AML-193 (cell line): ENCODE data around the gene TCOF1.

ENCODE experiments used
- DNase-seq, 2 experiments: peaks; one replicate each; lab custom pipeline; 2025; lab: John Stamatoyannopoulos, UW

TCOF1 gene

DNA sequence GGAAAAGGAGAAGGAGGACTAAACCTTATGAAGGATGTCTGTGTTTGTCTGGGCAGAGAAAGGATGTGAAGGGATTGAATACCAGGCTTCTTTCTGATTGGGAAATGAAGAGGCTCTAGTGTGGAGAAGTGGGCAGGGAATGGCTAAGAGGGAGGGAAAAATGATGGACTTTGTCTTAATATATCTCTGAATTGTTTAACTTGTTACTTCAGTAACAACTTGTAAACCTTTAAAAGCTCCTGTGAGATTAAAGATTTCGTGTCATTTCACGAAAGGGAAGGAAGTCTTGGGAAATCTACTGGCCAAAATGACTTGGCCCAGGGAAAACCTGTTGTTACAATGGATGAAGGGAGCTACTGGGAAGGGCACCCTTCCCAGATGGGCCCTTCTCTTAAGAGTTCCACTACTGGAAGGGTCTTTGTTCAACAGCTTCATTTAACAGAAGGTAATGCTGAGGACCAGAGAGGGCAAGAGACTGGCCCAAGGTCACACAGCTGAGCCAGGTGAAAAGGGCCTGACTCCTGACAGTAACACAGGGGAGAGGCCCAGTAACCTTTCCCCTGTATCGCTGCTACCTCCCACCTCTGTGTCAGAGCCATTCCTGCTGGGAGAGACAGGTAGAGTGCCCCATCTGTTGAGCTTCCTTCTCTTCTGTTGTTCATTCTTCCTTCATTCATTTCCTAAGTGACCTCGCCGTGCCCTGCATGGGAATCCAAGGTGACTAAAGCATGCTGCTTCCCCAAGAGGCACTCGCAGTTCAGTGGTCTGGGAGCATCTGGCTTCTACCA lies 5.1 kb upstream of the TCOF1 start:
- DNase-seq, result no peak

DNA sequence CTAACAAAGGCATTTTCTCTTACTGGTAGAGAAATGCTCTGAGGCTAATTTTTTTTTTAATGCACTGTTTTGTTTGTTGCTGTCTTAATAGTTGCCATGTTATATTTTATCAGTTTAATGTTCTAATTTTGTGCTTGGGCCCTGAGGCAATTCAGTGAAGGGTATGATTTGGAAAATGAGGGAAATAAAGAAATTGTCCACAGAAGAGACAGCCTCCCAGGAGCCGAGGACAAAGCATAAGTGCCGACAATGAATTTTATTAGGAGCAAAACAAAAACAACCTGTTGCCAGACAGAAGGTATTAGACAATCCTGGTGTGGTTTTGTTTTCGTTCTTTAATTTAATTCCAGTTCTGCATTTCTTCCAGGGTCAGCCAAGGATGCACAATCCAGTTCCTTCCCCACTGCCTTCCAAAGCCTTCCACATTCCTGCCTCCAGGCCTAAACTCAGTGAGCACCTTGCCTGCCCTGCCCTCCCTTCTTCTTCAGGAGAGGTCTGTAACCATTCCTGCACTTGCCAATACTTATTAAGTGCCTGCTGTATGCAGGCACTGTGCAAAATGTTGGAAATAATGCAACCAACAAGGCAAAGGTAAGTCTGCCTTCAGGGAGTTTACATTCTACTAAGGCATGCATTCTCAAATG lies 4.3 kb upstream of the TCOF1 start:
- DNase-seq, result no peak

DNA sequence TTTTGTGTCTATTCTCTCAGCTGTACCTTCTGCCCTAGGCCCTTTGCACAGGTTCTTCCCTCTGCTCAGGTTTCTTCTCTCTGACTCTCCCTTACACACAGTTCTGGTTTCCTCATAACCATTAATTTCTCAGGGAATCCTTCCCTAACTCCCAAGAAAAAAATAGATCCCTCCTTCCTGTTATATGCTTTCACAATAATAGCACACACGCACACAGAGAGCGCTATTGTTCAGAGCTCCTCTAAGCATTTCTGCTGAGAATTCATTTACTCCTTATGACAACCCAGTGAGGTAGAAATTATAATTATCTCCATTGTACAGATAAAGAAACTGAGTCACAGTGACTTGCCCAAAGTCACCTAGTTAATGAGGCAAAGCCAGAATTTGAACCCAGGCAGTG lies 1.7 kb upstream of the TCOF1 start:
- DNase-seq, result no peak

DNA sequence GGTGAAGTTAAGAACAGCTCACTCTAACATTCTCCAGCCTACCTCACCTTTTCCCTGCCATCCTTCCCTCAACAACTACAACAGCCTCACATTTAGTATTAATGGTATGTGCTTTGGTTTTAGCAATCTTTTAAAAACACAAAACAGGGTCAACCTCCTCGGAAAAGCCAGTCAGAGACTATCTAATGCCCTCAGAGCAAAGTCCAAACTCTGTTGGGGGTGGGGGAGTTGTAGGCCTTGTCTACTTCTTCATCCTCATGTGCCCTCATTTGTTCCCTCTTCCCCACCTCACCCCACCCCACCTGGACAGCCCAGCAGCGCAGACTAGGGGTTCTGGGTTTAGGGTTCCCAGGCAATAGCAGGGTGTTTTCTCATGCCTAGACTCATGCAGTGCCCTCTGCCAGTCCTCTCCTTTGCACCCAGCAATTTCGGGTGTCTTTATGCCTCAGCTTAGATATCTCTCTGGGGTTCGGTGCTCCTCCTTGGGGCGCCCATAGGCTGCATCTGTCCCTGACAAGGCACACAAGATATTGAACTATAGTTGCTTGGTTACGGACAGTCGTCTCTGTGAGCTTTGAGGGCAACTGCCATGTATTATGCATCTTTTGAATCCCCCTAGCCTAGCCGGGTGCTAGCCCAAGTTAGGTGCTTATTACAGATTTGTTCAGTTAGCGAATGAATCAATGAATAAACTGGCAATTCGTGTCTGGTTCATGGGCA lies 762 bp upstream of the TCOF1 start:
- DNase-seq, result no peak

DNA sequence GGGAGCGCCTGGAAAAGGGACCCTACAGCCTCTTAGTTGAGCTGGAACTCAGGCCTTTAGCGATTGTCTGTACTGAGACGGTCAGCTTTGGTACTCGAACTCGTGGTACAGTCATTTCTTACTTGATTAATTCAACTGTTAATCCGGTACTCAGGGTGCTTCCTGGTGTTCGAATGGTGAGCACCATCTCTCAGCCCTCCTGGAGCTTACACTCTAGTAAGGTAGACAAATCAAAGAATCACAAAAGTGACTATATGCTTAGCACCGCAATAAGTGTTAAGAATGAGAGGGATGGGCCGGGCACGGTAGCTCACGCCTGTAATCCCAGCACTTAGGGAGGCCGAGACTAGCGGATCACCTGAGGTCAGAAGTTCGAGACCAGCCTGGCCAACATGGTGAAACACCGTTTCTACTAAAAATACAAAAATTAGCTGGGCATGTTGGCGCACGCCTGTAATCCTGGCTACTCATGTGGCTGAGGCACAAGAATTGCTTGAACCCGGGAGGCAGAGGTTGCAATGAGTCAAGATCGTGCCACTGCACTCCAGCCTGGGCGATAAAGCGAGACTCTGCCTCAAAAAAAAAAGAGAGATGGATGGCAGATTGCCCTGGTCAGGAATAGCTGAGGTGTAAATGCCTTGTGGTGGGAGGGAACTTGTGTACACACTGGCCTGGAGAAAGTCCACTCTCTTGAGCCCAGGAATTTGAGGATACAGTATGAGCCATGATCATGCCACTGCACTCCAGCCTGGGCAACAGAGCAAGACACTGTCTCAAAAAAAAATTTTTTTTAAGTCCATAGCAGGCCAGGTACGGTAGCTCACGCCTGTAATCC lies 981 bp downstream of the TCOF1 start:
- no peak for DNase-seq

DNA sequence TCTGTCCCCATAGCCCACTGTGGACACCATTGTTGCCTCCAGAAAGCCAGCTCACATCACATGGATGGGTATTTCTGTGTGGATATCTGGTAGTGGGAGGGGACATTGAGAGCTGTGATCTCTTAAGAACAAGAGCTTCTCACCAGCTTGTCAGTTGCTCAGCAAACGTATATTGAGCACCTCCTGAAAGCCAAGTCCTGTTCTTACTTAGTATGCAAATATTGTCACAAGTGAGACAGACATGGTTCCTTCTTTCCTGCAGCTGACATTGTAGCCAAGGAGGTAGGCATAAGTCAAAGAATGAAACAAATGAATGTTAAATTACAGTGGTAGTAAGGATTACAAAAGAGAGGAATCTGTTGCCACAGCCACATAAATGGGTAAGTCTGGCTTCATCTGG lies 3.8 kb downstream of the TCOF1 start:
- DNase-seq, result no peak

DNA sequence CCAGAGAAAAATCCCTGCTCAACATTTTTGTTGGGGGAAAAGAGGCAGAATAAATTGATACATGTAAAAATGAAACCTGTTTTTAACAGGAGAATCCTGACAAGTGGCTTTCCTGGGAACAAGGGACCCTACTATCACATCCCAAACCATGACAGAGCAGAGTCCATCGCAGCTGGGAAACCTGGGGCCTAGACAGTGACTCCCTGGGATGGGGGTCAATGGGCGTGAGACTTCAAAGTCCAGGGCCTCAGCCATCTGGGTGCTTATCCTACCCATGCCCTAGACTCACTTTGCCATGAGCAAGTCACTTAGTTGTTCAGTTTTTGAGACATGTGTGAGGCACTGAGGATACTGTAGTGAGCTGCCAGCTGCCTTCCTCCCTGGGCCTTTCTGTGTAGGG lies 5.7 kb downstream of the TCOF1 start:
- DNase-seq, result no peak

DNA sequence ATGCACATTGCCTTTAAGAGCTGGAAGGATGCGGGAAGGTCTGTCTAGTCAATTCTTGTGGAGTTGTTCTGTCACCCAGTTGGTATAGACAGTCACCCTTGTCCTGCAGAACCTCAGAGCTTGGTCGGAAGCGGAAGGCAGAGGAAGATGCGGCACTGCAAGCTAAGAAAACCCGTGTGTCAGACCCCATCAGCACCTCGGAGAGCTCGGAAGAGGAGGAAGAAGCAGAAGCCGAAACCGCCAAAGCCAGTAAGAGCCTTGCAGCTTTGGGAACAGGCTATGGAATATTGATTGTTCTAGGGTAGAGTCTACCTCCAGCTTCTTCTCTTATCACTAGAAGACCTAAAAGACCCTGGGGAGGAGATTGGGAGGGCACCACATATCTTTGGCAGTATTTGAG lies 6.5 kb downstream of the TCOF1 start:
- DNase-seq, result no peak

DNA sequence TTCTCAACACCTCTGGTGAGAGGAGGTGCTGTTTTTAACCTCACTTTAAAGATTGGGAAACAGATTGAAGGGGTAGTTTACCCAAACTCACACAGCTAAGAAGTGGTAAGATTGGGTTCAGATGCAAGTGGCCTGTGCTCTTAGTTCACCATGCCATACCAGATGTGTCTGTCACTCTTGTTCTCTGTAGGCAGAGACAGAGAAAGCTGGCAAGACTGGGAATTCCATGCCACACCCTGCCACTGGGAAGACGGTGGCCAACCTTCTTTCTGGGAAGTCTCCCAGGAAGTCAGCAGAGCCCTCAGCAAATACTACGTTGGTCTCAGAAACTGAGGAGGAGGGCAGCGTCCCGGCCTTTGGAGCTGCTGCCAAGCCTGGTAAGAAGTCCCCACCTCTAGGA lies 11.0 kb downstream of the TCOF1 start:
- DNase-seq, result no peak

DNA sequence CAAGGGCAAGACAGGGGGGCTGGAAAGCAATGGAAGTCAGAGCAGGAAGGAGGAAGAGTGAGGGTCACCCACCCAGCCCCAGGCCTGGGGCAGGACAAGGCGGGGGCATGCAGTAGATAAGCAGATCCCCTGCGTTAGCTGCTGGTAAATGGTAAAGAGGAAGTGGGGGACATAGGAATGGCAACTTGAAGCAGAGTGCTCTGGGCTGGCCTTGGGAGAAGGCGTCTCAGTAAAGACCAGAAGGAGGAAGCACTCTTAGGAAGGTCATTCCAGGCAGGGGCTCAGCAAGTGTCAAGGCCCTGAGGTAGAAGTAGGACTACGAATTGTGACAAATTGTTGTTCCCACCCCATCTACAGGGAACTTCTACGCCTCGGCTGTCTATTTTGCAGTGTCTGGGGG lies 15.1 kb downstream of the TCOF1 start:
- no peak for DNase-seq

DNA sequence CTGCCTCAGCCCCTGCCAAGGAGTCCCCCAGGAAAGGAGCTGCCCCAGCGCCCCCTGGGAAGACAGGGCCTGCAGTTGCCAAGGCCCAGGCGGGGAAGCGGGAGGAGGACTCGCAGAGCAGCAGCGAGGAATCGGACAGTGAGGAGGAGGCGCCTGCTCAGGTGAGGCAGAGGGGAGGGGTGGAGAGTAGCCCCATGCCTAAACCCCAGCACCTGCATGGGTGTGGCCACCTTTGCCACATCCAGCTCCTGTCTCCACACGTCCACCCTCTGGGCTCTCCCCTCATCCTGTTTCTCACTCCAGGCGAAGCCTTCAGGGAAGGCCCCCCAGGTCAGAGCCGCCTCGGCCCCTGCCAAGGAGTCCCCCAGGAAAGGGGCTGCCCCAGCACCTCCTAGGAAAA lies 17.2 kb downstream of the TCOF1 start:
- DNase-seq, result no peak

DNA sequence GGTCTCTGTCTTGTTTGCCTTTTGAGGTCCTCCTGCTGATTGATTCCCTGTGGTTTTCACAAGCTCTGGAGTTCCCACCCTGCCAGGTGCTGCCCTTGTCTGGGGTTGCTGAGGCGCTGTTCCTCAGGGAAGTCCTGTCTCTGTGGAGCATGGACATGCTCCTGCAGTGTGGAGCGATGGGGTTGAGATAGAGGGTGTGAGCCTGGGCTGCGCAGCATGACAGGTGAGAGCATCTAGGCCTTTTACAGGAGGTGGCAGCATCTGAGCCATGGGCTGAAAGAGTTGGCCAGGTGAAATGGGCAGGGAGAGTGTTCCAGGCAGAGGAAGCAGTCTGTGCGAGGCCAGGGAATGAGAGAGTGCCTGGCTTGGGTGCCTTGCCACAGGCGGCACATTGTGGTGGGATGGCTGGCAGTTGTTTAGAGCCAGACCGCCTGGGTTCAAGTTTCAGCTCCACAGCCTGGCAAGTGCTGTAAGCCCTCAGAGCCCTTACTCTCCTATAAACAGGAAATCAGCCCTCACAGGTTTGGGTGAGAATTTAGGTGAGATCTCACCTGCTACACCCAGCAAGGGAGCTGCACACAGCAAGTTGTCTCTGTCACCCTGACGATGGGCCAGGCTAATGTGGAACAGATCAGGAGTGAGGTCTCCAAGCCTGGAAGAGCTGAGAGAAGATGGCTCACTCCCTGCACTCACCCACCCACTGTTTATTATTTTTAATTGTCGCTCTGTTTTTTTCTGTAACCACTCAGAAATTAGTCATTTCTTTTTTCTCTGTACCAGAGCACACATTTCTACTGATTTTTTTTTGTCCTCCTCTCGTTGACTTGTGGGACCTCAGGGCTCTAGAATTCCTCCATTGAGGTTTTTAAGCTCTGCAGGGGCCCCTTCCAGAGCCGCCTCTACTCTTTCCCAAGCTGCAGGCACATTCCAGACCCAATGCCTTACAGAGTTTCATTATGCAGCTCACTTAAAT lies 19.6 kb downstream of the TCOF1 start:
- no peak for DNase-seq

DNA sequence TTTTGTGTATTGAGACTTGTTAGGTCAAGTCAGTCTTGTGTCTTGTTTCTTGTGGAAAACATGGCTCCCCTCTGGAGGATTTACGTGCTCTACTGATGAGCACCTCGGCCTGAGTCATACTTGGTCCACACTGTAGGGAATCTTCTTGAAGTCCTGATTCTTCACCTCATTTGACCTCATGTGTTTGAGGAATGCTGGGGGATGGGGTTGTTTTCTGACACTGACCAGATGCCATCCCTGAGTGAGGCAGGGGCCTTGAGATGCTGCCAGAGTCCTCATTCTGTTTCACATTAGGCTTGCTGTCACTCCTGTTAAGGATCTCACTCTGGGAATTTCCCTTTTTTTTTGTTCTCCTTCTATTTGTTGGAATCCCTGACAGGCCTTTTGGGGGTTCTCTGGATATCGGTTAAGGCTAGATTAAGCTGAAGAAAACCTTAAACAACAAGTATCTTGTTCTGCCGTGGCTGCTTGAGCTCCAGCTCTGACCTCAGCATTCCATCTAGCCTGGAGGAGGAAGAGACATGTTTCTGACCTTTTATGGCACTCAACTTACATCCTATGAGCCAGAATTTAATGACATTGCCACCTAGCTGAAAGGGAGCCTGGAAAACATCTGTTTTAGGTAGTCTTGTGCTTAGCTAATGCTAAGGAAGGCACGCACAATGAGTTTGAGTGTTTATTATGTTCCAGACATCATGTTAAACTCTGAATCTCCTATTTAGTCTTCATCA lies 20.6 kb downstream of the TCOF1 start:
- no peak for DNase-seq

DNA sequence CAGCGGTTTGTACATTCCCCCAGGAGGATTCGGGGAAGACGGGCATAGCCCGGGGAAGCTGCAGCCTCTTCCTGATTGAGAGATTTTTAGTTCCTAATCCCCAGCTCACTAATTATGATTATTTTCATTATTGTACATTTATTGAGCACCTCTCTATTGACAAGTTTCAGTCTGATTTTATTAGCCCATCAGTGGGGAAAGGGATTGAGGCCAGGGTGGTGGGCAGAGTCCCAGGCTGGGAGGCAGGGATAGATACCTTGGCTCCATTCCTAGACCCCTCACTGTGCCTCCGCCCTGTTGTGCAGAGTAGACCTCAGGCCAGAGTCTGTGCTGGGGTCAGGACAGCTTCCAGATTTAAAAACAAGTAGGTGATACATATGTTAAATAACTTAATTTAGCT lies 27.2 kb downstream of the TCOF1 start:
- DNase-seq, result no peak

DNA sequence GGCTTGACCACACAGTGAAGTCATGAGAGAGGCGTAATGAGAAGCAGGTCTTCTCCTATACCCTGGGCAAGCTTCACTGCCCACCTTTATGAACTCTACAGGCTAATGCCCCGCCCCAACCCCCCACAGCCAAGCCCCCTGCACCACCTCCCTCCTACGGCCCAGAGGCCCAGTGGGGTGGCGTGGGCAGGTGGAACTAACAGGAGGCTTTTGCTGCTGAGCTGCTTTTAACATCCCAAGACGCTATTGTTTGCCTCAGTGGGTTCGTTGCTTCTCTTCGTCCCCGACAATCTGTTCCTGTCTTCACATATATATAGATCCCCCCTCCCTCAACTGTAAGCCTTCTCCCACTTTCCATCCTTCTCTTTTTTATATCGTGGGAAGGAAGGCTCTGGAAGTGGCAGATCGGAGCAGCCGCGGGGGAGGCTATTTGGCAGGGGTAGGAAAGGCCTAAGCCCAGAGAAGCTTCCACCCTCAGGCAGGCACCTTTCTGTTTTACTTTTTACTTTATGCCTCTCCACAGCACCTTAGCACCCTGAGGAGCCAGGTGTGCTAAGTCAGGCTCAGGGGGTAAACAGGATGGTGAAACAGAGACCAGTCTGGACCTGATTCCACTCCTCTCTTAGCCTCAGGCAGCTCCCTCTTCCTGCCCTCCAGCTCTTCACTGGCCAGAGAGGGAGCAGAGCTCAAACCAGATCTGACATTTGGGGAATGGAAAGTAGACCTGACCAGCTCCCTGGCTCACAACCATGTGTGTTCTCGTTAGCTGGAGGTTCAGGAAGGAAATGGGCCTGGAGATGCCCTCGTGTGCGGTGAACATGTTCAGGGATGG lies 28.7 kb downstream of the TCOF1 start:
- DNase-seq, result no peak

DNA sequence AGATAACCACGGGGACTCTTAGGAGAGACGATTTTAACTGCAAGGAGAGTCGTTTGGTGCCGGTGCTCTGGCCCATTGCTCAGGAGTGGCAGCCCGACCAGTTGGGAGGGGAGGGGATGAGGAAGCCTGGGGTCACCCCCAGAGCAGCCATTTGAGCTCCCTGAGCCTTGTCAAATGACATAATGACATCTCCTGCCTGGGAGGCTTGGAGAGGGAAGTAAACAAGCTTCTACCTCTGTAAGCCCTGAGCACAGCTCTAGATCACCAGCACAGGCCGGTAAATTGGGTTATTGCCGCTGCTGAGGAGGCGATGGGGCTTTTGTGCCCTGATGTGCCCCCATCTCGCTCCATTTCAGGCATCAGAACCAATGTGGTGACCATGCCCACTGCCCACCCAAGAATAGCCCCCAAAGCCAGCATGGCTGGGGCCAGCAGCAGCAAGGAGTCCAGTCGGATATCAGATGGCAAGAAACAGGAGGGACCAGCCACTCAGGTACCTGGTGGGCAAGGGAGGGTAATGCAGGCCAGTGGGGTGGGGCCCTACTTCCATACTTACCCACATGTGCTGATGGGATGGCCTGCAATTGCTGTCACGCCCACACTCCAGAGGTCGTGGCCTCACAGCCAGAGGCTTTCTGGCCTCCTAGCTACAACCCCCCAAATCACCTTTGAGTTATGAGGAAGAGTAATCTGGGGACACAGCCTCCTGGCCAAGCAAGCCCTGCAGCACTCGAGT lies 32.2 kb downstream of the TCOF1 start:
- DNase-seq, result no peak

DNA sequence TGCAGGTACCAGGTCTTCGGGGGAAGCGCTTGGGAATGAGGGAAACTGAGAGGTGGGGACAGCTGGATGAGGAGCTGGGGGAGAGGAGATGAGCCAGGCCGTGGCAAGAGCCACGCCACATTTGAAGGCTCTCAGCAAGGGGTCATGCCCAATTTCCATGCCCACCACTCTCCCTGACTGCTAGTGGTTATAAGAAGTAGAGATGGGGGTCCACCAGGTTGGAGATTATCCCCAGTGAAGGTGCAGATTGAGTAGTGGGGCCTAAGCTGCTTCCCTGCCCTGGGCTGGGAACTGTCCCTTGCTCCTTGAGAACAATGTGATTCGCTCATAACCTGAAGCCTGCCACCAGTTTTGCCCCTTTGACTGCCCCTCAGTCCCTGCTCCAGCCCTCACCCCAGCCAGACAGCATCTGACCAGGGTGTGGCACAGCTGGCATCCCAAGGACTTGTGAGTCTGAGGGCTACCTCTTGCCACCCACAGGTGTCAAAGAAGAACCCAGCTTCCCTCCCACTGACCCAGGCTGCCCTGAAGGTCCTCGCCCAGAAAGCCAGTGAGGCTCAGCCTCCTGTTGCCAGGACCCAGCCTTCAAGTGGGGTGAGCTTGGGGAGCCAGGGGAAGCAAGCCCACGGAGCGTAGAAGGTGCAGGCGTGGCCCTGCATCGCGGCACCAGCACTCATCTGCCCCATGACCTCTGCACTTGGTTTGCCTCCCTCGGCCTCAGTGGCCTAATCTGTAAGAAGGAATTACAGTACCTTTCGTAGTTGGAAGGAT lies 33.8 kb downstream of the TCOF1 start:
- DNase-seq, result no peak

DNA sequence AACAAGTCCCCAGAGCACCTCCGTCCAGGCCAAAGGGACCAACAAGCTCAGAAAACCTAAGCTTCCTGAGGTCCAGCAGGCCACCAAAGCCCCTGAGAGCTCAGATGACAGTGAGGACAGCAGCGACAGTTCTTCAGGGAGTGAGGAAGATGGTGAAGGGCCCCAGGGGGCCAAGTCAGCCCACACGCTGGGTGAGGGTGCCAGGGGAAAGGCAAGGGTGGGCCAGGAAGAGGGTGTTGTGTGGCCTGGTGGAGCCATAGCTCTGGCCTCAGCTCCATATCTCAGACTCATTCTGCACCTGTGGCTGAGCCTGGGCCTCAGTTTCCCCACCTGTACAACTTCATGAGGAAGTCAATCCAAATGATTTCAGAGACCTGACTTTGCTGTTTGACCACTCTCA lies 34.5 kb downstream of the TCOF1 start:
- DNase-seq, result no peak
